HepG2 (cell line): ENCODE data around the gene ISG20L2. TPM values are rescaled to one million over a fixed set of nuclear protein-coding genes. Genes with fewer than 3 reads are reported as not detected.

Source experiments
- AHR ChIP-seq: IDR thresholded peaks from 2 replicates; pipeline ENCODE4 v1.6.1; 2018; ENCODE audit warnings: missing genetic modification reagents, missing compliant biosample characterization
- CCAR2 ChIP-seq: fragments of 200-400 bp; formaldehyde crosslinking; optimal IDR thresholded peaks from 2 replicates; pipeline ENCODE3; 2018; ENCODE audit warnings: low read depth, mild to moderate bottlenecking, low read length, moderate library complexity
- DMAP1 ChIP-seq: IDR thresholded peaks from 2 replicates; pipeline ENCODE4 v1.6.1; 2016
- GPN1 ChIP-seq: sonication (generic); formaldehyde crosslinking; IDR thresholded peaks from 2 replicates; pipeline ENCODE4 v1.5.1; 2020; ENCODE audit warnings: missing genetic modification reagents, borderline replicate concordance
- HES4 ChIP-seq: sonication (generic); formaldehyde crosslinking; IDR thresholded peaks from 2 replicates; pipeline ENCODE4 v1.9.0; 2021; ENCODE audit warnings: mild to moderate bottlenecking, missing genetic modification reagents, borderline replicate concordance
- HMG20A ChIP-seq: IDR thresholded peaks from 2 replicates; pipeline ENCODE4 v1.6.1; 2016; ENCODE audit warnings: borderline replicate concordance
- HNRNPLL ChIP-seq: fragments of 200-400 bp; formaldehyde crosslinking; IDR thresholded peaks from 2 replicates; pipeline ENCODE4 v1.6.1; 2017; ENCODE audit warnings: mild to moderate bottlenecking, low read depth, low read length; ENCODE audit not compliant: poor library complexity, severe bottlenecking
- IKZF4 ChIP-seq: sonication (generic); formaldehyde crosslinking; IDR thresholded peaks from 2 replicates; pipeline ENCODE4 v1.5.1; 2020; ENCODE audit warnings: borderline replicate concordance, mild to moderate bottlenecking, low read depth, missing genetic modification reagents; ENCODE audit errors: not compliant biosample characterization
- MED1 ChIP-seq: sonication (generic); formaldehyde crosslinking; IDR thresholded peaks from 2 replicates; pipeline ENCODE4 v1.4.0; 2020; ENCODE audit warnings: missing genetic modification reagents
- NFE2 ChIP-seq: sonication (generic); formaldehyde crosslinking; IDR thresholded peaks from 2 replicates; pipeline ENCODE4 v1.4.0; 2020; ENCODE audit warnings: missing genetic modification reagents
- RARG ChIP-seq: sonication (generic); formaldehyde crosslinking; IDR thresholded peaks from 2 replicates; pipeline ENCODE4 v1.4.0; 2020; ENCODE audit warnings: low read depth, mild to moderate bottlenecking, missing genetic modification reagents
- SP2 ChIP-seq: sonication (generic); formaldehyde crosslinking; IDR thresholded peaks from 2 replicates; pipeline ENCODE4 v1.5.1; 2020; ENCODE audit warnings: mild to moderate bottlenecking, missing genetic modification reagents
- ZC3H4 ChIP-seq: sonication (generic); formaldehyde crosslinking; IDR thresholded peaks from 2 replicates; pipeline ENCODE4 v1.4.0; 2020; ENCODE audit warnings: missing genetic modification reagents, borderline replicate concordance
- ZKSCAN1 ChIP-seq: fragments of 150-350 bp; IDR thresholded peaks from 2 replicates; pipeline ENCODE4 v1.6.1; 2014; ENCODE audit warnings: low read length
- ZNF292 ChIP-seq: sonication (generic); formaldehyde crosslinking; IDR thresholded peaks from 2 replicates; pipeline ENCODE4 v1.8.1; 2022; ENCODE audit warnings: mild to moderate bottlenecking, low read depth, missing genetic modification reagents, borderline replicate concordance
- ZSCAN31 ChIP-seq: sonication (generic); formaldehyde crosslinking; IDR thresholded peaks from 2 replicates; pipeline ENCODE4 v1.5.0; 2020; ENCODE audit warnings: low read depth, mild to moderate bottlenecking, missing genetic modification reagents
- polyA plus RNA-seq, 8 experiments: library from polyadenylated mRNA; depleted of rRNA in 3 of 8; stranded (reverse) in 7 of 8; unstranded in 1 of 8; fragments of >200 nt; fragmentation: Illumina TruSeq in 4 of 8; extraction: Trizol in 4 of 8; gene quantifications; 2 replicates each; pipeline versions ENCODE4 v1.2.1 to v1.2.3, GENCODE V29; 2011 to 2016; ENCODE audit warnings: low read depth in 4 of 8, missing spikeins in 1 of 8, mixed read lengths in 1 of 8; ENCODE audit not compliant: insufficient read depth in 1 of 8
- total RNA-seq, 5 experiments: library from RNA; depleted of rRNA; stranded (reverse); fragments of >200 nt; fragmentation: Illumina TruSeq; extraction: Trizol; gene quantifications; 2 replicates each; pipeline ENCODE4 v1.2.3, GENCODE V29; 2016; ENCODE audit warnings: low read depth in 1 of 5
- TF ChIP-seq, protein P1 (sequence below), 2 experiments: sonication (generic) in 1 of 2; formaldehyde crosslinking in 1 of 2; IDR thresholded peaks; 2 replicates each; pipeline versions ENCODE4 v1.4.0 to v1.6.1; 2018 to 2020; ENCODE audit warnings: missing genetic modification reagents in 2 of 2, borderline replicate concordance in 1 of 2, low read depth in 1 of 2, mild to moderate bottlenecking in 1 of 2, missing biosample characterization in 1 of 2
- TF ChIP-seq, protein P2 (sequence below): IDR thresholded peaks from 2 replicates; pipeline ENCODE4 v1.6.1; 2012; ENCODE audit warnings: inconsistent platforms
- TF ChIP-seq, protein P3 (sequence below): sonication (generic); formaldehyde crosslinking; IDR thresholded peaks from 2 replicates; pipeline ENCODE4 v1.4.0; 2020; ENCODE audit warnings: missing genetic modification reagents, mild to moderate bottlenecking, borderline replicate concordance
- TF ChIP-seq, protein P4 (sequence below): sonication (generic); formaldehyde crosslinking; IDR thresholded peaks from 2 replicates; pipeline ENCODE4 v1.4.0; 2020; ENCODE audit warnings: missing genetic modification reagents, borderline replicate concordance
- TF ChIP-seq, protein P5 (sequence below): sonication (generic); formaldehyde crosslinking; IDR thresholded peaks from 2 replicates; pipeline ENCODE4 v1.4.0; 2020; ENCODE audit warnings: missing genetic modification reagents

The ISG20L2 gene
- total and polyA plus RNA-seq, 2 of the 13 experiments (the other 11 are each of a cell fraction or from before 2014, with no cell fraction given), result 19.8 to 21.3 TPM

DNA sequence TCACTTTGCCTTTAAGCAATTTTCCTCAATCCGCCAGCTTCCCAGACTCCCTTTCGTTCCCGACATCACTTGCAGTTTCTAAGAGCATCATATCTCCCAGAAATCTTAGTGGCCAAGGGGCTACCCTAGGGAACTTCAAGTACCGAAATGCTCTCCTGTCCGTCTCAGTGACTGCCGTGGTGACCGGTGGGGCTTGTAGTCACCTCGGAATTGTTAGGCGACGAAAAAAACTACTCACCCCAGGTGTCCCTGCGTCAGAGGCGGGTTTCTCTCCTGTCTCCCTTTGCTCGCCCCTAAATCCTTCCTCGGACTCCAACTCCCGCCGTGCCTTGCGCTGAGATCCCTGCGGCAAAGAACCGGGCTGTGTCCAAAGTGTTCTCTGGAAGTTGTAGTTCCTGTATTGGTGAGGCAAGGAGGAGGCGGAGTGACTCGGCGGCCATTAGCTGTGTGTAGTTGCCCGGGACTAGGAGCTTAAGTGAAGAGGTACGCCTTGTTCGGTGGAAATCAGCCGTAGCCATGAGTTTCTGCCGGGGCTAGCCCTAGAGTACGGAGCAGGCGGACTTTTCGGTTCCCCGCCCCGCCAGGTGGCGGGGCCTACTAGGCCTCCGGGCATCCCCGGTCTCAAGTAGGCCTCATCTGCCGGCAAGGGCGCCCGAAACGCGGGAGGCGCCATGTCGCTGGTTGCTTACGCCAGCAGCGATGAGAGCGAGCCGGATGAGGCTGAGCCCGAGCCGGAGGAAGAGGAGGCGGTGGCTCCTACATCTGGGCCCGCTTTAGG, 38.7 kb upstream of the ISG20L2 start, which contains the start of gene PRCC (continued):
- TF ChIP-seq SP2, result peak; percentile 5; the same call in 1 of the 2 replicates
- TF ChIP-seq, protein P1, sequence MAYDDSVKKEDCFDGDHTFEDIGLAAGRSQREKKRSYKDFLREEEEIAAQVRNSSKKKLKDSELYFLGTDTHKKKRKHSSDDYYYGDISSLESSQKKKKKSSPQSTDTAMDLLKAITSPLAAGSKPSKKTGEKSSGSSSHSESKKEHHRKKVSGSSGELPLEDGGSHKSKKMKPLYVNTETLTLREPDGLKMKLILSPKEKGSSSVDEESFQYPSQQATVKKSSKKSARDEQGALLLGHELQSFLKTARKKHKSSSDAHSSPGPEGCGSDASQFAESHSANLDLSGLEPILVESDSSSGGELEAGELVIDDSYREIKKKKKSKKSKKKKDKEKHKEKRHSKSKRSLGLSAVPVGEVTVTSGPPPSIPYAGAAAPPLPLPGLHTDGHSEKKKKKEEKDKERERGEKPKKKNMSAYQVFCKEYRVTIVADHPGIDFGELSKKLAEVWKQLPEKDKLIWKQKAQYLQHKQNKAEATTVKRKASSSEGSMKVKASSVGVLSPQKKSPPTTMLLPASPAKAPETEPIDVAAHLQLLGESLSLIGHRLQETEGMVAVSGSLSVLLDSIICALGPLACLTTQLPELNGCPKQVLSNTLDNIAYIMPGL (CRISPR knock-in tag; IDR thresholded peaks at IDR 0.05; ENCODE audit: borderline replicate concordance in 1 of 2, low read depth in 1 of 2), result peak; percentile 83 to 97
- peak; percentile 86 for TF ChIP-seq HNRNPLL
- TF ChIP-seq ZC3H4, result no peak
- TF ChIP-seq HES4 (CRISPR knock-in tag), result 0 out of 2 replicates have a peak, but pooled peaks have one; percentile 55
- no peak for TF ChIP-seq CCAR2
- TF ChIP-seq HMG20A (CRISPR knock-in tag), result no peak
- TF ChIP-seq, protein P2, sequence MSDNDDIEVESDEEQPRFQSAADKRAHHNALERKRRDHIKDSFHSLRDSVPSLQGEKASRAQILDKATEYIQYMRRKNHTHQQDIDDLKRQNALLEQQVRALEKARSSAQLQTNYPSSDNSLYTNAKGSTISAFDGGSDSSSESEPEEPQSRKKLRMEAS, result 0 out of 2 replicates have a peak, but pooled peaks have one; percentile 36
- peak; percentile 7; the same call in 1 of the 2 replicates for TF ChIP-seq ZSCAN31 (CRISPR knock-in tag)
- TF ChIP-seq, protein P3, sequence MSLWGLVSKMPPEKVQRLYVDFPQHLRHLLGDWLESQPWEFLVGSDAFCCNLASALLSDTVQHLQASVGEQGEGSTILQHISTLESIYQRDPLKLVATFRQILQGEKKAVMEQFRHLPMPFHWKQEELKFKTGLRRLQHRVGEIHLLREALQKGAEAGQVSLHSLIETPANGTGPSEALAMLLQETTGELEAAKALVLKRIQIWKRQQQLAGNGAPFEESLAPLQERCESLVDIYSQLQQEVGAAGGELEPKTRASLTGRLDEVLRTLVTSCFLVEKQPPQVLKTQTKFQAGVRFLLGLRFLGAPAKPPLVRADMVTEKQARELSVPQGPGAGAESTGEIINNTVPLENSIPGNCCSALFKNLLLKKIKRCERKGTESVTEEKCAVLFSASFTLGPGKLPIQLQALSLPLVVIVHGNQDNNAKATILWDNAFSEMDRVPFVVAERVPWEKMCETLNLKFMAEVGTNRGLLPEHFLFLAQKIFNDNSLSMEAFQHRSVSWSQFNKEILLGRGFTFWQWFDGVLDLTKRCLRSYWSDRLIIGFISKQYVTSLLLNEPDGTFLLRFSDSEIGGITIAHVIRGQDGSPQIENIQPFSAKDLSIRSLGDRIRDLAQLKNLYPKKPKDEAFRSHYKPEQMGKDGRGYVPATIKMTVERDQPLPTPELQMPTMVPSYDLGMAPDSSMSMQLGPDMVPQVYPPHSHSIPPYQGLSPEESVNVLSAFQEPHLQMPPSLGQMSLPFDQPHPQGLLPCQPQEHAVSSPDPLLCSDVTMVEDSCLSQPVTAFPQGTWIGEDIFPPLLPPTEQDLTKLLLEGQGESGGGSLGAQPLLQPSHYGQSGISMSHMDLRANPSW, result 0 out of 2 replicates have a peak, but pooled peaks have one; percentile 63
- TF ChIP-seq, protein P4, sequence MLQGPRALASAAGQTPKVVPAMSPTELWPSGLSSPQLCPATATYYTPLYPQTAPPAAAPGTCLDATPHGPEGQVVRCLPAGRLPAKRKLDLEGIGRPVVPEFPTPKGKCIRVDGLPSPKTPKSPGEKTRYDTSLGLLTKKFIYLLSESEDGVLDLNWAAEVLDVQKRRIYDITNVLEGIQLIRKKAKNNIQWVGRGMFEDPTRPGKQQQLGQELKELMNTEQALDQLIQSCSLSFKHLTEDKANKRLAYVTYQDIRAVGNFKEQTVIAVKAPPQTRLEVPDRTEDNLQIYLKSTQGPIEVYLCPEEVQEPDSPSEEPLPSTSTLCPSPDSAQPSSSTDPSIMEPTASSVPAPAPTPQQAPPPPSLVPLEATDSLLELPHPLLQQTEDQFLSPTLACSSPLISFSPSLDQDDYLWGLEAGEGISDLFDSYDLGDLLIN (CRISPR knock-in tag), result peak; percentile 83; the same call in 1 of the 2 replicates
- TF ChIP-seq, protein P5, sequence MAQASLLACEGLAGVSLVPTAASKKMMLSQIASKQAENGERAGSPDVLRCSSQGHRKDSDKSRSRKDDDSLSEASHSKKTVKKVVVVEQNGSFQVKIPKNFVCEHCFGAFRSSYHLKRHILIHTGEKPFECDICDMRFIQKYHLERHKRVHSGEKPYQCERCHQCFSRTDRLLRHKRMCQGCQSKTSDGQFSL (CRISPR knock-in tag), result no peak
- TF ChIP-seq GPN1, result no peak
- no peak for TF ChIP-seq ZKSCAN1
- peak; percentile 74 for TF ChIP-seq DMAP1 (CRISPR knock-in tag)
- TF ChIP-seq AHR, result 0 out of 2 replicates have a peak, but pooled peaks have one; percentile 60
- no peak for TF ChIP-seq ZNF292 (CRISPR knock-in tag)
- TF ChIP-seq IKZF4 (CRISPR knock-in tag), result peak; percentile 23
- TF ChIP-seq NFE2 (CRISPR knock-in tag), result 0 out of 2 replicates have a peak, but pooled peaks have one; percentile 4
- TF ChIP-seq MED1, result no peak
- no peak for TF ChIP-seq RARG
